Liver (tissue), 10 donors: ENCODE data around the gene LCE3E. TPM values are rescaled to one million over a fixed set of nuclear protein-coding genes. Genes with fewer than 3 reads are reported as not detected.

ENCODE experiments used
- DNase-seq: peaks from one replicate; pipeline ENCODE4 v3.0.0-alpha.2; 2017; ENCODE audit warnings: low spot score
- H3K27ac ChIP-seq, 2 donors: one replicate each; pipeline ENCODE4 v1.7.0; 2013; ENCODE audit warnings: inconsistent platforms in 2 of 2, low read length in 2 of 2, control low read depth in 1 of 2, low read depth in 1 of 2, mild to moderate bottlenecking in 1 of 2
- H3K27me3 ChIP-seq, 4 donors: one replicate each; pipeline versions ENCODE4 v1.6.1 to v1.7.0; 2013; ENCODE audit warnings: low read length in 3 of 4, inconsistent platforms in 1 of 4, mild to moderate bottlenecking in 1 of 4, moderate library complexity in 1 of 4; ENCODE audit not compliant: control insufficient read depth in 4 of 4, insufficient read depth in 4 of 4
- H3K36me3 ChIP-seq, 4 donors: one replicate each; pipeline versions ENCODE4 v1.6.1 to v1.7.0; 2013; ENCODE audit warnings: low read length in 3 of 4, mild to moderate bottlenecking in 3 of 4, low read depth in 1 of 4, moderate library complexity in 1 of 4; ENCODE audit not compliant: control insufficient read depth in 4 of 4, insufficient read depth in 3 of 4
- H3K4me1 ChIP-seq, 4 donors: one replicate each; pipeline versions ENCODE4 v1.6.1 to v1.7.0; 2013; ENCODE audit warnings: low read length in 3 of 4, mild to moderate bottlenecking in 3 of 4, moderate library complexity in 1 of 4; ENCODE audit not compliant: control insufficient read depth in 4 of 4, insufficient read depth in 4 of 4
- H3K4me3 ChIP-seq, 3 donors: one replicate each; pipeline versions ENCODE4 v1.6.1 to v1.7.0; 2013; ENCODE audit warnings: low read length in 3 of 3, control low read depth in 1 of 3, low read depth in 1 of 3, mild to moderate bottlenecking in 1 of 3
- H3K9ac ChIP-seq, 2 donors: one replicate each; pipeline ENCODE4 v1.7.0; 2013; ENCODE audit warnings: low read length in 2 of 2, mild to moderate bottlenecking in 2 of 2, moderate library complexity in 2 of 2, control low read depth in 1 of 2, low read depth in 1 of 2
- H3K9me3 ChIP-seq, 4 donors: one replicate each; pipeline versions ENCODE4 v1.6.1 to v1.7.0; 2013; ENCODE audit warnings: low read length in 3 of 4; ENCODE audit not compliant: control insufficient read depth in 4 of 4
- FOXA1 ChIP-seq: IDR thresholded peaks from 2 replicates; pipeline ENCODE4 v1.6.1; 2016; ENCODE audit warnings: antibody characterized with exemption
- FOXA2 ChIP-seq: IDR thresholded peaks from 2 replicates; pipeline ENCODE4 v1.6.1; 2016; ENCODE audit warnings: antibody characterized with exemption
- GABPA ChIP-seq, 2 donors: IDR thresholded peaks in 1 of 2; conservative IDR thresholded peaks in 1 of 2; 2 replicates each; pipeline ENCODE4 v1.6.1; 2016; ENCODE audit warnings: antibody characterized with exemption in 2 of 2, mild to moderate bottlenecking in 1 of 2, moderate library complexity in 1 of 2
- HNF4A ChIP-seq, 2 donors: conservative IDR thresholded peaks; 2 replicates each; pipeline ENCODE4 v1.6.1; 2016; ENCODE audit warnings: antibody characterized with exemption in 2 of 2, mild to moderate bottlenecking in 2 of 2
- JUND ChIP-seq, 2 donors: IDR thresholded peaks; 2 replicates each; pipeline ENCODE4 v1.6.1; 2016; ENCODE audit warnings: antibody characterized with exemption in 2 of 2
- NR2F2 ChIP-seq: IDR thresholded peaks from 2 replicates; pipeline ENCODE4 v1.6.1; 2016; ENCODE audit warnings: antibody characterized with exemption
- RAD21 ChIP-seq, 2 donors: IDR thresholded peaks; 2 replicates each; pipeline ENCODE4 v1.6.1; 2016; ENCODE audit warnings: antibody characterized with exemption in 2 of 2, mild to moderate bottlenecking in 2 of 2
- RXRA ChIP-seq, 2 donors: IDR thresholded peaks; 2 replicates each; pipeline ENCODE4 v1.6.1; 2017 to 2018; ENCODE audit warnings: antibody characterized with exemption in 2 of 2, mild to moderate bottlenecking in 1 of 2
- SP1 ChIP-seq: IDR thresholded peaks from 2 replicates; pipeline ENCODE4 v1.6.1; 2018; ENCODE audit warnings: antibody characterized with exemption, mild to moderate bottlenecking
- TAF1 ChIP-seq: conservative IDR thresholded peaks from 2 replicates; pipeline ENCODE4 v1.6.1; 2016; ENCODE audit warnings: antibody characterized with exemption, mild to moderate bottlenecking
- YY1 ChIP-seq: IDR thresholded peaks from 2 replicates; pipeline ENCODE4 v1.6.1; 2016; ENCODE audit warnings: antibody characterized with exemption, mild to moderate bottlenecking
- WGBS: extraction: QIAGEN DNeasy Blood & Tissue Kit; methylation state at CpG from one replicate; pipeline ENCODE4 v1.1.7; 2013; 5-methylcytosine and 5-hydroxymethylcytosine counted together
- polyA plus RNA-seq, 2 donors: library from polyadenylated mRNA; stranded (reverse) in 1 of 2; unstranded in 1 of 2; fragments of 200-250 nt in 1 of 2; fragments of >200 nt in 1 of 2; fragmentation: Nextera tagmentation in 1 of 2; extraction: Ambion mirVana in 1 of 2; gene quantifications; one replicate each; pipeline versions ENCODE4 v1.2.1 to v1.2.3, GENCODE V29; 2013 to 2015
- small RNA-seq: library from RNA; depleted of rRNA; stranded (forward); fragments of <200 nt; gene quantifications from one replicate; pipeline ENCODE3, GENCODE V24; 2014
- total RNA-seq, 2 donors: library from RNA; depleted of rRNA; stranded (reverse); fragments of >200 nt; gene quantifications; one replicate each; pipeline ENCODE4 v1.2.3, GENCODE V29; 2014
- TF ChIP-seq, protein P1 (sequence below): IDR thresholded peaks from 2 replicates; pipeline ENCODE4 v1.6.1; 2016; ENCODE audit warnings: antibody characterized with exemption, mild to moderate bottlenecking
- TF ChIP-seq, protein P2 (sequence below): IDR thresholded peaks from 2 replicates; pipeline ENCODE4 v1.6.1; 2016; ENCODE audit warnings: antibody characterized with exemption
- TF ChIP-seq, protein P3 (sequence below): fragments of 150-350 bp; IDR thresholded peaks from 2 replicates; pipeline ENCODE4 v1.5.1; 2017; ENCODE audit warnings: improper control_type of control experiment, low read depth, low read length; ENCODE audit not compliant: missing input control
- TF ChIP-seq, protein P4 (sequence below): IDR thresholded peaks from 2 replicates; pipeline ENCODE4 v1.6.1; 2016; ENCODE audit warnings: antibody characterized with exemption
- donor health status: healthy.
- donor health status: healthy.
- donor health status: healthy.
- donor health status: healthy.
- donor health status: healthy.

Gene LCE3E
- total and polyA plus RNA-seq, 4 donors: not detected

DNA sequence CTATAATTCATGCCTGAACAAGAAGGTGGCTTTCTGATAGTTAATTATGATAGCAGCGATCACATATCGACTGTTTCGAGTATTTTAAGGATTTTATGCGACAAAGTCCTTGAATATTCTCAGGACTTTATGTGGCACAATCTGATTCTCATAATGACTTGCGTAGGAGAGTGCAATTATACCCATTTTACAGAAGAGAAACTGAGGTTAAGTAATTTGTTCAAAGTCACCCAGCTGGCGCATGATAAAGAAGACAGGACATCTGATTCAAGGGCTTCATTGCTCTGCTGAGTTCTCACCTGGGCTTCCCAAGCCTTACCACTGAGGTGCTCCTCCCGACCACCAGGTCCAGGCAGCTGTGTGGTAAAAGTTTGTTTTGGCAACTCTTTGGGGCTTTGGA, 50.5 kb downstream of the LCE3E start:
- DNase-seq: no peak
- Histone ChIP-seq H3K9me3 (no peaks in the 10 kb centered on the region), H3K4me1 (peaks cover 0 to 10% (median 5%) of the 10 kb centered on the region in 4 donors), H3K27ac (no peak overlapping the region), H3K27me3 (peaks cover 0 to 19% (median 4%) of the 10 kb centered on the region in 4 donors), H3K9ac (no peak overlapping the region), H3K4me3 (no peak overlapping the region), H3K36me3 (no peaks in the 10 kb centered on the region)
- WGBS: 67% methylated on average over 7 of the region's 7 CpGs
- no peak for TF ChIP-seq JUND (IDR thresholded peaks at IDR 0.05)
- TF ChIP-seq, protein P1, sequence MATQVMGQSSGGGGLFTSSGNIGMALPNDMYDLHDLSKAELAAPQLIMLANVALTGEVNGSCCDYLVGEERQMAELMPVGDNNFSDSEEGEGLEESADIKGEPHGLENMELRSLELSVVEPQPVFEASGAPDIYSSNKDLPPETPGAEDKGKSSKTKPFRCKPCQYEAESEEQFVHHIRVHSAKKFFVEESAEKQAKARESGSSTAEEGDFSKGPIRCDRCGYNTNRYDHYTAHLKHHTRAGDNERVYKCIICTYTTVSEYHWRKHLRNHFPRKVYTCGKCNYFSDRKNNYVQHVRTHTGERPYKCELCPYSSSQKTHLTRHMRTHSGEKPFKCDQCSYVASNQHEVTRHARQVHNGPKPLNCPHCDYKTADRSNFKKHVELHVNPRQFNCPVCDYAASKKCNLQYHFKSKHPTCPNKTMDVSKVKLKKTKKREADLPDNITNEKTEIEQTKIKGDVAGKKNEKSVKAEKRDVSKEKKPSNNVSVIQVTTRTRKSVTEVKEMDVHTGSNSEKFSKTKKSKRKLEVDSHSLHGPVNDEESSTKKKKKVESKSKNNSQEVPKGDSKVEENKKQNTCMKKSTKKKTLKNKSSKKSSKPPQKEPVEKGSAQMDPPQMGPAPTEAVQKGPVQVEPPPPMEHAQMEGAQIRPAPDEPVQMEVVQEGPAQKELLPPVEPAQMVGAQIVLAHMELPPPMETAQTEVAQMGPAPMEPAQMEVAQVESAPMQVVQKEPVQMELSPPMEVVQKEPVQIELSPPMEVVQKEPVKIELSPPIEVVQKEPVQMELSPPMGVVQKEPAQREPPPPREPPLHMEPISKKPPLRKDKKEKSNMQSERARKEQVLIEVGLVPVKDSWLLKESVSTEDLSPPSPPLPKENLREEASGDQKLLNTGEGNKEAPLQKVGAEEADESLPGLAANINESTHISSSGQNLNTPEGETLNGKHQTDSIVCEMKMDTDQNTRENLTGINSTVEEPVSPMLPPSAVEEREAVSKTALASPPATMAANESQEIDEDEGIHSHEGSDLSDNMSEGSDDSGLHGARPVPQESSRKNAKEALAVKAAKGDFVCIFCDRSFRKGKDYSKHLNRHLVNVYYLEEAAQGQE: no peak
- TF ChIP-seq, protein P2, sequence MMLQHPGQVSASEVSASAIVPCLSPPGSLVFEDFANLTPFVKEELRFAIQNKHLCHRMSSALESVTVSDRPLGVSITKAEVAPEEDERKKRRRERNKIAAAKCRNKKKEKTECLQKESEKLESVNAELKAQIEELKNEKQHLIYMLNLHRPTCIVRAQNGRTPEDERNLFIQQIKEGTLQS: no peak
- no peak for TF ChIP-seq FOXA1
- no peak for TF ChIP-seq TAF1
- no peak for TF ChIP-seq GABPA (IDR thresholded peaks at IDR 0.05 in 1 of 2, conservative IDR thresholded peaks at IDR 0.05 in 1 of 2)
- no peak for TF ChIP-seq FOXA2
- no peak for TF ChIP-seq RXRA (IDR thresholded peaks at IDR 0.05)
- TF ChIP-seq, protein P3, sequence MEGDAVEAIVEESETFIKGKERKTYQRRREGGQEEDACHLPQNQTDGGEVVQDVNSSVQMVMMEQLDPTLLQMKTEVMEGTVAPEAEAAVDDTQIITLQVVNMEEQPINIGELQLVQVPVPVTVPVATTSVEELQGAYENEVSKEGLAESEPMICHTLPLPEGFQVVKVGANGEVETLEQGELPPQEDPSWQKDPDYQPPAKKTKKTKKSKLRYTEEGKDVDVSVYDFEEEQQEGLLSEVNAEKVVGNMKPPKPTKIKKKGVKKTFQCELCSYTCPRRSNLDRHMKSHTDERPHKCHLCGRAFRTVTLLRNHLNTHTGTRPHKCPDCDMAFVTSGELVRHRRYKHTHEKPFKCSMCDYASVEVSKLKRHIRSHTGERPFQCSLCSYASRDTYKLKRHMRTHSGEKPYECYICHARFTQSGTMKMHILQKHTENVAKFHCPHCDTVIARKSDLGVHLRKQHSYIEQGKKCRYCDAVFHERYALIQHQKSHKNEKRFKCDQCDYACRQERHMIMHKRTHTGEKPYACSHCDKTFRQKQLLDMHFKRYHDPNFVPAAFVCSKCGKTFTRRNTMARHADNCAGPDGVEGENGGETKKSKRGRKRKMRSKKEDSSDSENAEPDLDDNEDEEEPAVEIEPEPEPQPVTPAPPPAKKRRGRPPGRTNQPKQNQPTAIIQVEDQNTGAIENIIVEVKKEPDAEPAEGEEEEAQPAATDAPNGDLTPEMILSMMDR: no peak
- TF ChIP-seq, protein P4, sequence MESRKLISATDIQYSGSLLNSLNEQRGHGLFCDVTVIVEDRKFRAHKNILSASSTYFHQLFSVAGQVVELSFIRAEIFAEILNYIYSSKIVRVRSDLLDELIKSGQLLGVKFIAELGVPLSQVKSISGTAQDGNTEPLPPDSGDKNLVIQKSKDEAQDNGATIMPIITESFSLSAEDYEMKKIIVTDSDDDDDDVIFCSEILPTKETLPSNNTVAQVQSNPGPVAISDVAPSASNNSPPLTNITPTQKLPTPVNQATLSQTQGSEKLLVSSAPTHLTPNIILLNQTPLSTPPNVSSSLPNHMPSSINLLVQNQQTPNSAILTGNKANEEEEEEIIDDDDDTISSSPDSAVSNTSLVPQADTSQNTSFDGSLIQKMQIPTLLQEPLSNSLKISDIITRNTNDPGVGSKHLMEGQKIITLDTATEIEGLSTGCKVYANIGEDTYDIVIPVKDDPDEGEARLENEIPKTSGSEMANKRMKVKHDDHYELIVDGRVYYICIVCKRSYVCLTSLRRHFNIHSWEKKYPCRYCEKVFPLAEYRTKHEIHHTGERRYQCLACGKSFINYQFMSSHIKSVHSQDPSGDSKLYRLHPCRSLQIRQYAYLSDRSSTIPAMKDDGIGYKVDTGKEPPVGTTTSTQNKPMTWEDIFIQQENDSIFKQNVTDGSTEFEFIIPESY: no peak
- no peak for TF ChIP-seq HNF4A (conservative IDR thresholded peaks at IDR 0.05)
- TF ChIP-seq RAD21 (IDR thresholded peaks at IDR 0.05): no peak
- no peak for TF ChIP-seq NR2F2
- no peak for TF ChIP-seq YY1
- TF ChIP-seq SP1: no peak

Small RNAs within 50 kb of the gene (small RNA-seq; reads per million reads assigned to genes)
- gene LCE3B: not detected

Other genes with a start within 250 kb of the LCE3E start
- under 1 TPM in 1 of 2 donors, not detected in 1; under 0.01 TPM for gene FLG, start 241.5 kb downstream of the LCE3E start, total RNA-seq
- gene FLG, start 241.5 kb downstream of the LCE3E start, polyA plus RNA-seq: under 1 TPM; under 0.01 to 0.06 TPM
- not detected for gene FLG2, start 206.8 kb downstream of the LCE3E start, total RNA-seq
- gene FLG2, start 206.8 kb downstream of the LCE3E start, polyA plus RNA-seq: not detected
- under 1 TPM in 1 of 2 donors, not detected in 1; 0.05 TPM for gene CRNN, start 152.5 kb downstream of the LCE3E start, total RNA-seq
- under 1 TPM in 1 of 2 donors, not detected in 1; 0.22 TPM for gene CRNN, start 152.5 kb downstream of the LCE3E start, polyA plus RNA-seq
- not detected for gene LCE5A, start 56.0 kb downstream of the LCE3E start, total RNA-seq
- gene LCE5A, start 56.0 kb downstream of the LCE3E start, polyA plus RNA-seq: not detected
- gene CRCT1, start 52.3 kb downstream of the LCE3E start, total RNA-seq: not detected
- gene CRCT1, start 52.3 kb downstream of the LCE3E start, polyA plus RNA-seq: not detected
- gene LCE3D, start 13.7 kb upstream of the LCE3E start, total RNA-seq: not detected
- not detected for gene LCE3D, start 13.7 kb upstream of the LCE3E start, polyA plus RNA-seq
- not detected for gene LCE3C, start 33.5 kb upstream of the LCE3E start, total RNA-seq
- not detected for gene LCE3C, start 33.5 kb upstream of the LCE3E start, polyA plus RNA-seq
- not detected for gene LCE3B, start 47.0 kb upstream of the LCE3E start, total RNA-seq
- not detected for gene LCE3B, start 47.0 kb upstream of the LCE3E start, polyA plus RNA-seq
- not detected for gene LCE3A, start 56.3 kb upstream of the LCE3E start, total RNA-seq
- not detected for gene LCE3A, start 56.3 kb upstream of the LCE3E start, polyA plus RNA-seq
- gene LCE2D, start 96.6 kb upstream of the LCE3E start, total RNA-seq: not detected
- gene LCE2D, start 96.6 kb upstream of the LCE3E start, polyA plus RNA-seq: not detected
- not detected for gene LCE2C, start 108.5 kb upstream of the LCE3E start, total RNA-seq
- not detected for gene LCE2C, start 108.5 kb upstream of the LCE3E start, polyA plus RNA-seq
- not detected for gene LCE2B, start 119.3 kb upstream of the LCE3E start, total RNA-seq
- gene LCE2B, start 119.3 kb upstream of the LCE3E start, polyA plus RNA-seq: not detected
- not detected for gene LCE2A, start 131.6 kb upstream of the LCE3E start, total RNA-seq
- not detected for gene LCE2A, start 131.6 kb upstream of the LCE3E start, polyA plus RNA-seq
- not detected for gene LCE4A, start 141.4 kb upstream of the LCE3E start, total RNA-seq
- gene LCE4A, start 141.4 kb upstream of the LCE3E start, polyA plus RNA-seq: not detected
- gene KPRP, start 191.2 kb upstream of the LCE3E start, total RNA-seq: not detected
- not detected for gene KPRP, start 191.2 kb upstream of the LCE3E start, polyA plus RNA-seq
- gene LCE1F, start 208.4 kb upstream of the LCE3E start, total RNA-seq: not detected
- gene LCE1F, start 208.4 kb upstream of the LCE3E start, polyA plus RNA-seq: not detected
- gene LCE1E, start 219.5 kb upstream of the LCE3E start, total RNA-seq: not detected
- not detected for gene LCE1E, start 219.5 kb upstream of the LCE3E start, polyA plus RNA-seq
- not detected for gene LCE1D, start 229.9 kb upstream of the LCE3E start, total RNA-seq
- gene LCE1D, start 229.9 kb upstream of the LCE3E start, polyA plus RNA-seq: not detected
- not detected for gene LCE1C, start 239.9 kb upstream of the LCE3E start, total RNA-seq
- gene LCE1C, start 239.9 kb upstream of the LCE3E start, polyA plus RNA-seq: not detected
- gene LCE1B, start 245.2 kb upstream of the LCE3E start, total RNA-seq: not detected
- gene LCE1B, start 245.2 kb upstream of the LCE3E start, polyA plus RNA-seq: not detected